ENCODE data around the gene USP15. TPM values are rescaled to one million over a fixed set of nuclear protein-coding genes. Genes with fewer than 3 reads are reported as not detected.

USP15 gene
- total and polyA plus RNA-seq, 2 of the 4 experiments (the other 2 are of a cell fraction): 28.5 to 49.6 TPM

DNA sequence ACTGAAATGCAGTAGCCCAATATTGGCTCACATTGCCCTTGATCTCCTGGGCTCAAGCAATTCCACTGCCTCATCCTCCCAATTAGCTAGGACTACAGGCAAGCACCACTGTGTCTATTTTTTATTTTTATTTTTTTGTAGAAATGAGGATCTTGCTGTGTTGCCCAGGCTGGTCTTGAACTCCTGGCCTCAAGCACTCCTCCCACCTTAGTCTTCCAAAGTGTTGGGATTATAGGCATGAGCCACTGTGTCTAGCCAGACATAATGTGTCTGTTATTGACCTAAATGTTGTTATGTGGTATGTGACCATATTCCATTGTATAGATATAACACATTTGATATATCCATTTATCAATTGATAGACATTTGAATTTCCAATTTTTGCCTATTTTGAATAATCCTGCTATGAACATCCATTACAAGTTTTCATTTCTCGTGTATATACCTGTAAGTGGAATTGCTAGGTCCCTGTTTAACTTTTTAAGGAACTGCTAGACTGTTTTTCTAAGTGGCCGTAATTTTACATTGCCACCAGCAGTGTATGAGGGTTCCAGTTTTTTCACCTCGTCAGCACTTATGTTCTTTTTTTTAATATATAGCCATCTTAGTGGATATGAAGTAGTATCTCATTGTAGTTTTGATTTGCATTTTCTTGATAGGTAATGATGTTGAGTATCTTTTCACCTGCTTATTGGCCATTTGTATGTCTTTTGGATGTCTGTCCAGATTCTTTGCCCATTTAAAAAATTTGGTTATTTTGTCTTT, 9.4 kb downstream of the USP15 start:
- no peak overlapping the region for H2AK9ac ChIP-seq (replicated peaks; ENCODE audit: low read depth, low read length, poor library complexity)
- no peak for ATAC-seq (ENCODE audit: low read depth)
- WGBS, 2 experiments (ENCODE audit: extremely low coverage in 2 of 2, insufficient read length in 1 of 2): no CpG with 5 or more reads among the region's 3 CpGs
- peak; percentile 84 for TF ChIP-seq MAFK (IDR thresholded peaks at IDR 0.05; ENCODE audit: low read depth, low read length)
- no peak for TF ChIP-seq NFE2L2 (IDR thresholded peaks at IDR 0.05; ENCODE audit: low read depth, low read length)
- no peak for TF ChIP-seq RCOR1 (IDR thresholded peaks at IDR 0.05; ENCODE audit: insufficient replicate concordance, low read length)
- no peak for TF ChIP-seq MXI1 (IDR thresholded peaks at IDR 0.05; ENCODE audit: borderline replicate concordance, low read depth, low read length)
- no peak overlapping the region for H3K4me3 ChIP-seq (ENCODE audit: insufficient read depth, low read depth, low read length)
- ChIA-PET POLR2A (ENCODE audit: unreplicated experiment) (no interaction called here), CTCF (no interaction called here)
- H2BK20ac ChIP-seq (ENCODE audit: low read depth, low read length): 0 out of 2 replicates have a peak overlapping the region, but pooled peaks have one; percentile 0
- H3K4me1 ChIP-seq (ENCODE audit: control insufficient read depth, insufficient read depth, low read length): peaks cover 13% of the 10 kb centered on the region
- no peak overlapping the region; the same call in 1 of the 2 replicates for H3K23ac ChIP-seq (ENCODE audit: low read depth, low read length)
- H3K56ac ChIP-seq (ENCODE audit: extremely low read depth, insufficient read depth, low read length): no peak overlapping the region
- in situ Hi-C loops (cut with MboI; ENCODE audit: low sequenced_read_pairs): loop anchor here (10.0 kb wide), 1 partner anchor 525 kb away; no protein-coding TSS in a partner anchor
- H2AK5ac ChIP-seq (ENCODE audit: low read depth, low read length): peak overlapping the region; percentile 60; the same call in 1 of the 2 replicates
- DNase-seq: no peak
- dilution Hi-C loops (cut with HindIII; ENCODE audit: low sequenced_read_pairs, unreplicated experiment): no loop called here
- H3K9me3 ChIP-seq (ENCODE audit: control insufficient read depth, insufficient read depth, low read length): no peaks in the 10 kb centered on the region
- peaks cover 37% of the 10 kb centered on the region for H4K20me1 ChIP-seq (ENCODE audit: insufficient read depth, low read length)
- no peak overlapping the region for H4K5ac ChIP-seq (ENCODE audit: low read depth, low read length)
- no peak overlapping the region for H2AFZ ChIP-seq (replicated peaks; ENCODE audit: low read length, poor library complexity)
- H3K14ac ChIP-seq (replicated peaks; ENCODE audit: low read depth, low read length): no peak overlapping the region; the same call in 1 of the 2 replicates
- H3K4me2 ChIP-seq (ENCODE audit: low read depth, low read length): no peak overlapping the region
- H3K36me3 ChIP-seq (ENCODE audit: control insufficient read depth, insufficient read depth, low read length): no peaks in the 10 kb centered on the region
- peak overlapping the region; percentile 78; the same call in 1 of the 3 replicates for H2BK15ac ChIP-seq (ENCODE audit: low read depth, low read length)
- peaks cover 3% of the 10 kb centered on the region for H3K9me1 ChIP-seq (ENCODE audit: insufficient read depth, low read length)
- peak overlapping the region; percentile 4 for H3K4ac ChIP-seq (ENCODE audit: low read depth, low read length)
- H3K27me3 ChIP-seq (ENCODE audit: control insufficient read depth, insufficient read depth, low read length): no peaks in the 10 kb centered on the region
- H4K91ac ChIP-seq (ENCODE audit: insufficient read depth, low read depth, low read length): peak overlapping the region; percentile 36; the same call in 1 of the 2 replicates
- peaks cover 4 to 46% of the 10 kb centered on the region in 2 experiments for H3K79me1 ChIP-seq (ENCODE audit: low read depth in 1 of 2, low read length in 2 of 2)
- no TSS peak for BruUV-seq (replicated peaks)
- peak overlapping the region; percentile 6 for H2BK5ac ChIP-seq (ENCODE audit: low read depth, low read length, poor library complexity, severe bottlenecking)
- peak overlapping the region; percentile 3; the same call in 1 of the 2 replicates for H2BK120ac ChIP-seq (ENCODE audit: low read depth, low read length)
- intact Hi-C loops (cut with micrococcal nuclease): loop anchor here (10.0 kb wide), 2 partner anchors 125 to 525 kb away; no protein-coding TSS in a partner anchor
- H3K18ac ChIP-seq (ENCODE audit: low read depth, low read length): peak overlapping the region; percentile 7; the same call in 1 of the 2 replicates
- no peak overlapping the region for H3K9ac ChIP-seq (ENCODE audit: low read depth, low read length)
- no peak overlapping the region for H4K8ac ChIP-seq (ENCODE audit: low read depth in 2 of 2, low read length in 2 of 2)
- H3K27ac ChIP-seq (ENCODE audit: insufficient read depth, low read length): no peak overlapping the region; the same call in 1 of the 2 replicates

Measured in IMR-90 (cell line).